Stimulated activated CD8-positive, alpha-beta memory T cell treated with anti-CD3 and anti-CD28 coated beads, Interleukin-4, amount 100 ng/mL, for 4 hours (primary cell): ENCODE results near the gene FERMT3.
"Not testable (repeated sequence)": the region's sequence is repeated elsewhere in the genome, so short reads cannot be mapped to it uniquely, and the experiment has no call there.

Experiments
- DNase-seq, 2 donors: peaks; one replicate each; pipeline ENCODE4 v3.0.0-alpha.2; 2020; ENCODE audit warnings: low read depth in 2 of 2, low spot score in 1 of 2

Gene FERMT3

GRCh38 chr11:64233913-64234586 is 27.5 kb downstream of the FERMT3 start, which contains the start of gene VEGFB:
VEGFB (plus strand) TSS chr11:64234584; CDS start chr11:64234834, 250 bp downstream.
- peak in 1 of 2 donors; percentile 58 for DNase-seq

DNA sequence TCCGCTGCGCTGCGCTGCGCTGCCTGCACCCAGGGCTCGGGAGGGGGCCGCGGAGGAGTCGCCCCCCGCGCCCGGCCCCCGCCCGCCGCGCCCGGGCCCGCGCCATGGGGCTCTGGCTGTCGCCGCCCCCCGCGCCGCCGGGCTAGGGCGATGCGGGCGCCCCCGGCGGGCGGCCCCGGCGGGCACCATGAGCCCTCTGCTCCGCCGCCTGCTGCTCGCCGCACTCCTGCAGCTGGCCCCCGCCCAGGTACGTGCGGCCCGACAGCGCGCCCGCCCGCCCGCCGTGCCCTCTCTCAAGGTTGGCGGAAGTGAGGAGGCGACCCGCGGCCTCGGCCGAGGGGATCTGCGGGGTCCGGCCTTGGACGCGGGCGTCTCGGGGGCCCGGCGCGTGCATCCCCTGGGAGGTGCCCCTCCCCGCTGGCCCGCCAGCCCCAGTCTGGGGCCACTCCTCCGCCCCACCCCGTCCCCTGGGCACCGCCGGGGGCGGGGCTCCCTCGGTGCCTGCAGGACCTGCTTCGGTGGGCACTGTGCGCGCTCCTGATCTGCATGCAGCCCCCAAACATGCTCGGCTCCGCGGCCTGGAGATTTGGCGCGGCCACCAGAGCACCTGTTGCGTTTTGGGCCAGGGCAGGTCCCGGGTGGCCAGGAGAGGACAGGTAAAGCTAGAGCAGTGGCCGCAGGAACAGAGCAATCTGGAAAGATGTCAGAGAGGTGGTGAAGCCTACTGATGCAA is 28.3 kb downstream of the FERMT3 start:
- DNase-seq = no peak

GRCh38 chr11:64235437-64236161 is 29.1 kb downstream of the FERMT3 start:
- DNase-seq = no peak

DNA sequence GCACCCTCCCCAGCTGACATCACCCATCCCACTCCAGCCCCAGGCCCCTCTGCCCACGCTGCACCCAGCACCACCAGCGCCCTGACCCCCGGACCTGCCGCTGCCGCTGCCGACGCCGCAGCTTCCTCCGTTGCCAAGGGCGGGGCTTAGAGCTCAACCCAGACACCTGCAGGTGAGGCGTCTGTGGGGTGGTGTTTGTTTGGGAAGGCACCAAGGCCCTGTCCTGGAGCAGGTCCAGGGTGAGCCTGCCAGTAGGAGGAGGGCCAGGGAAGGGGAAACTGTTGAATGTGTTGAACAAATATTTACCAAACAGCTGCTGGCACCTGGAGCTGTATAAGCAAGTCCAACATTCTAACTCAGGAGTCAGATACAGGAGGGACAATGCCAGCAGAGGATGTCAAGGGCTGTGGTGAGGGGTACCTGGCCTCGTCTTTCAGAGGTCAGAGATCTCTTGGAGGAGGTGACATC is 31.0 kb downstream of the FERMT3 start:
- DNase-seq = no peak

- DNase-seq = no peak
Measured at GRCh38 chr11:64238076-64238475, 31.6 kb downstream of the FERMT3 start.

DNA sequence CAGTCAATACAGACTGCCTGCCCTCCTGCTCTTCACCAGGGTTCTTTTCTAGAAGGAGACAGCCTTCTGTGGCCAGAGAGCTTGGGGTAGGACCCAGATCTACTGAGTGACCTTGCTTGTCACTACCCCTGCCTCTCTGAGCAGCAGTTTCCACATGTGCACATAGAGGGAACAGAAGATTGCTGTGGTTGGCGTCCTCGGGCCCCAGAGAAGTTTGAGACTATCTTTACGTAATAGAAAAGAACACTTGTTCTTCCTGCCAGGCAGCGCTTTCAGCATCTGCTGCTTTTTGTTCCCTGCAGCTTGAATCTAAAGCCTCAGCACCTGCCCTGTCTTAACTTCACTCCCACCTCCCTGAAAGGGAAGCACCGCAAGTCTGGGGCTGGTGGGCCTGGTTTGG is 32.5 kb downstream of the FERMT3 start:
- DNase-seq = no peak

GRCh38 chr11:64239662-64240434 is 33.3 kb downstream of the FERMT3 start:
- DNase-seq = no peak

DNA sequence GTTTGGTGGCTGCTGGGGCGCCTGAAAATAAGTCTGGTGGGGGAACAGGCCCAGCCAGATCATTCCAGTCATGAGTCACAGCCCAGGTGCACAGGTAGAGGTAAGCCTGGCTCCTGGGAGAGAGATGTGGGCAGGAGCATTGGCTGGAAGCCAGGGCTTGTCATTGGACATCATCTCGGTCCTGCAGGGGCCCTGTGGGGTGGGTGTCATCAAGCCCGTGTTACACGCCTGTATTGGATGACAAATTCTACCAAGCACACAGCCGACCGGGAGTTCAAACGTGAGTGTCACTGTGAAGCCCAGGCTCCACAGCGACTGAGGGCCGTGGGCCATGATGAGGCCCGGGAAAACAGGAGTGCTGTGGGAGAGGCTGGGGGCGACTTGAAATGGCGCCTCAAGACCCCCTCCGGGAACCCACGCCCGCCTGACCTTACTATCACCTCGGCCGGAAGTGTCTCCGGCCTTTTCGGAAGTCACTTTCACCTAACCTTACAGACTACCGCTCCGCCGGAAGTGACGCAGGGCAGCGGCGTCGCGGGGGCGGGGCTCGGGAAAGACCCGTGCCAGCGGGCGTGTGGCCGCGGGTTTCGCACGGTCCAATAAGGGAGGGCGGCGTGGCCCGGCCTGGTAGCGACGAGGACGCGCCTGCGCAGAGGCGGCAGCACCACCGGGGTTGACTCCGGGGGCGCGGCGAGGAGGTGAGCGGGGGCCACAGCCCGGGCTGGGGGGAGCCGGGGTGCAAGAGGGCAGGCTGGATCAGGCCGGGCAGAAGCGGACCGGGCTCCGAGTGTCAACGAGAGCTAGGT is 34.1 kb downstream of the FERMT3 start, which contains the start of gene FKBP2:
FKBP2 (plus strand) TSS at position 661 of the 806 bp plus-strand sequence. CDS start 1,293 bp downstream, outside the sequence.
- DNase-seq = peak; percentile 92 to 97

GRCh38 chr11:64241241-64241490 is 34.6 kb downstream of the FERMT3 start:
- DNase-seq = peak in 1 of 2 donors; percentile 98

GRCh38 chr11:64241491-64242374 is 35.2 kb downstream of the FERMT3 start:
- peak in 1 of 2 donors; percentile 100 for DNase-seq

GRCh38 chr11:64243236-64243854 is 36.8 kb downstream of the FERMT3 start:
- no peak for DNase-seq

DNA sequence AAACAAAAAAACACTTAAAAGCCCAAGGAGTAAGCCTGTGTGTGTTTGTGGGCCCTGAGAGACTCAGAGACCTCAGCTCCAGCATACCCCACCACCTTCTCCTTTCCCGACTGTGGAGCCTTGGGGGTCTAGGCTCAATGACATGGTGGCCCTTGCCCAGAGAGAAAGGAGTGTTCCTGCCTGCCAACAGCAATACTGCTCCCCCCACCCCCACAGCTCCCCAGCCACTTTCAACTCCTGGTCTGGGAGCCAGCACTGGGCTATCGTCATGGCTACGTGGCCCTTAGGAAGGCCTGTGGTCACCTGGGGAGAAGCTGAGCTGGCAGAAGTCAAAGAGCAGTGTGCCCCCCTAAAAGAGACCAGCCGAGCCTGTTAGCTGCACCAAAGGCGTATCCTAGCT is 37.6 kb downstream of the FERMT3 start:
- no peak for DNase-seq

DNA sequence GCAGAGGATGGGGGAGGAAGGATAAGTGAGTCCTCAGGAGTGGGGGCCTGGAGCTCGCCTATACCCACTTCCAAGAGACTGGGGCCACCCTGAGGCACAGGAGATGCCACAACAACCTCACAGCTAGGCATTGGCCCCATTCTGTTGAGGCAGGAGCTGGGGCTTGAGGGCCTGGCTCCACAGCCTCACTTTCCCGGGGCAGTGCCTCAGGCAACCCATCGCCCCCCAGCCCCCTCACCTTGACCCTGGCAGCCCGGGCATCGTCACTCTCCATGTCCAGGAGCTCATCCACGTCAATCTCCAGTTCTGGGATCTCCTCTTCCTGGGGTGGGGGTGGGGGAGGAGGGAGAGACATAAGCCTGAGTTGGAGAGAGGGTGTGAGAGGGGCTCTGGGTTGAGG is 38.4 kb downstream of the FERMT3 start:
- DNase-seq = no peak

GRCh38 chr11:64245401-64245796 is 38.9 kb downstream of the FERMT3 start:
- DNase-seq = no peak

DNA sequence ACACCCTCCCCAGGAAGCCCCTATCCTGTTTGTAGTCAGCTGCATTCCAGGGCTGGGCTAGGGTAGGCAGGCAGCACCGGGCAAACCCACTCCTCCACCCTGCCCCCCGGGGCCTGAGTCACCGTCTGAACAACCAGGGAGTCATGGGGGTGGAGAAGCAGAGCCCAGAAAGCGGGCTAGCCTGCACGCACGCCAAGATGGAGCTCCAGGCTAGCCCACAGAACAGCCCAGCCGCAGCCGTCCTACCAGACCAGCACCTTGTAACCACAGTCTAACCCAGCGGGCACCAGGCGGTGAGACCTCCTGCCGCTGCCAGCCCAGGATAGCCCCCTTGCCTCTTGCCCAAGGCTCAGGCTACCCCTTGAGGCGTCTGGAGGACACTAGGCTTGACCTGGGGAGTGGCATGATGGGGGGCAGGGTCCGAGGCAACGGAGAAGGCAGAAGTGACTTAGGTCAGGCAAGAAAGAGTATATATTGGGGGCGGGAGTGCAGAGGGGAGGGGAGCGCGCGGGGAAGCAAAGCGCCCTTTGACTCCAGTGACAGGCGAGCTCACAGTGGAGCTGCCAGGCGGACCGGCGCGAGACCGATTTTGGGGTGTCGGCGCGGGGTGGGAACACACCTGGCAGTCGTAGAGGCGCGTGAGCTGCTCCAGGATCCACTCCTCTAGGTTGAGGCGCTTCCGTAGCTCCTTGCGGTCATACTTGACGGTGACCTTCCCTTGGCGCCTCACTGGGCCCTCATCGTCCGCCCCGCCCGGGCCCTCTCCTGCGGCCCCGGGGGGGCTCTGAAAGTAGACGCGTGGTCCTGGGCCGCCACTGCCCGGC is 39.5 kb downstream of the FERMT3 start:
- DNase-seq = peak in 1 of 2 donors; percentile 82

GRCh38 chr11:64246621-64246870 is 40.0 kb downstream of the FERMT3 start:
- not testable (repeated sequence) for DNase-seq

DNA sequence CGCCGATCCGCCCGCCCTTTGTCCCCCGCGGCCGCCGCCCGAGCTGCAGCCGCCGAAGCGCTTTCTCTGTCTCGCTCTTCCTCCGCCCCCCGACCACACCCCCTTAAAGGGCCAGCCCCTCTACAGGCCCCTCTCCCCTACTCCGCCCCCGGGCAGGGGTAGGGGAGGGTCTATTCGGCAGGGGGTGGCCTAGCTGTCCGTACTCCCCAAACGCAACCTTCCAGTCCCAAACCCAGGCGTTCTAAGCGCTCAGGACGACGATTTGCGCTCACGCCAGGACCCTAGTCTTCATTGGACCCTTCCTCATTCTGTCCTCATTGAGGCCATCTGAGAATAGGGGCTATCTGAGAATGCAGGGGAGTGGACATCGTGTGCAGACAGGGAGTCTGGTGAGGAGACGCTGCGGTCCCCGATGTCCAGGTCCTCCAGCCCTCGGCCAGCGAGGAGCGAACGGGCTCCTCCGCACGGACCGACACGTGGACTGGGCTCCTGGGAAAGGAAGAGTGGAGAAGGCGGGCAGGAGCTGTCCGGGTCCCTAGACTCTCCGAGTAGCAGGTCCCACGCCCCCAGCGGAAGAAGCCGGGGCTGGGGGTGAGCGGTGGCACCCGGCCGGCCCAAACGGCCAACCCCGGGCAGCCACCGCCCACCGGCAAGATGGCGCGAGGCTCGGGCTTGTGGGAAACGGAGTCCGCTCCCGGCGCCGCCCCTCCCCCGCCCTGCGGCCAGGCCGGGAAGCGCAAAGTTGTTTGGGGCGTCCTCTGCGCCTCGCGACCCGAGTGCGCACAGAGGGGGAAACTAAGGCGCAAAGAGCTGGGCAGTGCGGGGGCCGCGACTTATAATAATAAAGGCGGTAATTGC is 40.6 kb downstream of the FERMT3 start, which contains the start of gene PPP1R14B:
PPP1R14B (minus strand) TSS at position 73 of the 858 bp plus-strand sequence. CDS start 270 bp downstream, outside the sequence.
- DNase-seq = peak in 1 of 2 donors; percentile 71
